Liver (tissue), 9 donors: ENCODE measurements around the gene LCE1F. TPM values are rescaled to one million over a fixed set of nuclear protein-coding genes. Genes with fewer than 3 reads are reported as not detected.

Source experiments
- DNase-seq: peaks from one replicate; pipeline ENCODE4 v3.0.0-alpha.2; 2017; ENCODE audit warnings: low spot score
- H3K27ac ChIP-seq, 2 donors: one replicate each; pipeline ENCODE4 v1.7.0; 2013; ENCODE audit warnings: inconsistent platforms in 2 of 2, low read length in 2 of 2, control low read depth in 1 of 2, low read depth in 1 of 2, mild to moderate bottlenecking in 1 of 2
- H3K27me3 ChIP-seq, 4 donors: one replicate each; pipeline versions ENCODE4 v1.6.1 to v1.7.0; 2013; ENCODE audit warnings: low read length in 3 of 4, inconsistent platforms in 1 of 4, mild to moderate bottlenecking in 1 of 4, moderate library complexity in 1 of 4; ENCODE audit not compliant: control insufficient read depth in 4 of 4, insufficient read depth in 4 of 4
- H3K36me3 ChIP-seq, 4 donors: one replicate each; pipeline versions ENCODE4 v1.6.1 to v1.7.0; 2013; ENCODE audit warnings: low read length in 3 of 4, mild to moderate bottlenecking in 3 of 4, low read depth in 1 of 4, moderate library complexity in 1 of 4; ENCODE audit not compliant: control insufficient read depth in 4 of 4, insufficient read depth in 3 of 4
- H3K4me1 ChIP-seq, 4 donors: one replicate each; pipeline versions ENCODE4 v1.6.1 to v1.7.0; 2013; ENCODE audit warnings: low read length in 3 of 4, mild to moderate bottlenecking in 3 of 4, moderate library complexity in 1 of 4; ENCODE audit not compliant: control insufficient read depth in 4 of 4, insufficient read depth in 4 of 4
- H3K4me3 ChIP-seq, 3 donors: one replicate each; pipeline versions ENCODE4 v1.6.1 to v1.7.0; 2013; ENCODE audit warnings: low read length in 3 of 3, control low read depth in 1 of 3, low read depth in 1 of 3, mild to moderate bottlenecking in 1 of 3
- H3K9ac ChIP-seq, 2 donors: one replicate each; pipeline ENCODE4 v1.7.0; 2013; ENCODE audit warnings: low read length in 2 of 2, mild to moderate bottlenecking in 2 of 2, moderate library complexity in 2 of 2, control low read depth in 1 of 2, low read depth in 1 of 2
- H3K9me3 ChIP-seq, 4 donors: one replicate each; pipeline versions ENCODE4 v1.6.1 to v1.7.0; 2013; ENCODE audit warnings: low read length in 3 of 4; ENCODE audit not compliant: control insufficient read depth in 4 of 4
- ATF3 ChIP-seq: IDR thresholded peaks from 2 replicates; pipeline ENCODE4 v1.6.1; 2016; ENCODE audit warnings: antibody characterized with exemption
- EGR1 ChIP-seq, 2 donors: IDR thresholded peaks; 2 replicates each; pipeline ENCODE4 v1.6.1; 2016 to 2018; ENCODE audit warnings: antibody characterized with exemption in 2 of 2, low read depth in 2 of 2
- FOXA2 ChIP-seq: IDR thresholded peaks from 2 replicates; pipeline ENCODE4 v1.6.1; 2016; ENCODE audit warnings: antibody characterized with exemption
- GABPA ChIP-seq, 2 donors: IDR thresholded peaks in 1 of 2; conservative IDR thresholded peaks in 1 of 2; 2 replicates each; pipeline ENCODE4 v1.6.1; 2016; ENCODE audit warnings: antibody characterized with exemption in 2 of 2, mild to moderate bottlenecking in 1 of 2, moderate library complexity in 1 of 2
- HNF4A ChIP-seq, 2 donors: conservative IDR thresholded peaks; 2 replicates each; pipeline ENCODE4 v1.6.1; 2016; ENCODE audit warnings: antibody characterized with exemption in 2 of 2, mild to moderate bottlenecking in 2 of 2
- RXRA ChIP-seq, 2 donors: IDR thresholded peaks; 2 replicates each; pipeline ENCODE4 v1.6.1; 2017 to 2018; ENCODE audit warnings: antibody characterized with exemption in 2 of 2, mild to moderate bottlenecking in 1 of 2
- SP1 ChIP-seq: IDR thresholded peaks from 2 replicates; pipeline ENCODE4 v1.6.1; 2018; ENCODE audit warnings: antibody characterized with exemption, mild to moderate bottlenecking
- TAF1 ChIP-seq: conservative IDR thresholded peaks from 2 replicates; pipeline ENCODE4 v1.6.1; 2016; ENCODE audit warnings: antibody characterized with exemption, mild to moderate bottlenecking
- YY1 ChIP-seq: IDR thresholded peaks from 2 replicates; pipeline ENCODE4 v1.6.1; 2016; ENCODE audit warnings: antibody characterized with exemption, mild to moderate bottlenecking
- WGBS: extraction: QIAGEN DNeasy Blood & Tissue Kit; methylation state at CpG from one replicate; pipeline ENCODE4 v1.1.7; 2013; 5-methylcytosine and 5-hydroxymethylcytosine counted together
- polyA plus RNA-seq, 2 donors: library from polyadenylated mRNA; stranded (reverse) in 1 of 2; unstranded in 1 of 2; fragments of 200-250 nt in 1 of 2; fragments of >200 nt in 1 of 2; fragmentation: Nextera tagmentation in 1 of 2; extraction: Ambion mirVana in 1 of 2; gene quantifications; one replicate each; pipeline versions ENCODE4 v1.2.1 to v1.2.3, GENCODE V29; 2013 to 2015
- total RNA-seq, 2 donors: library from RNA; depleted of rRNA; stranded (reverse); fragments of >200 nt; gene quantifications; one replicate each; pipeline ENCODE4 v1.2.3, GENCODE V29; 2014
- TF ChIP-seq, protein P1 (sequence below): fragments of 150-350 bp; IDR thresholded peaks from 2 replicates; pipeline ENCODE4 v1.5.1; 2017; ENCODE audit warnings: improper control_type of control experiment, low read depth, low read length; ENCODE audit not compliant: missing input control
- TF ChIP-seq, protein P2 (sequence below): IDR thresholded peaks from 2 replicates; pipeline ENCODE4 v1.6.1; 2016; ENCODE audit warnings: antibody characterized with exemption
- TF ChIP-seq, protein P3 (sequence below): IDR thresholded peaks from 2 replicates; pipeline ENCODE4 v1.6.1; 2016; ENCODE audit warnings: antibody characterized with exemption, mild to moderate bottlenecking
- TF ChIP-seq, protein P4 (sequence below): IDR thresholded peaks from 2 replicates; pipeline ENCODE4 v1.6.1; 2016; ENCODE audit warnings: antibody characterized with exemption
- donor health status: healthy.
- donor health status: healthy.
- donor health status: healthy.
- donor health status: healthy.
- donor health status: healthy.

LCE1F gene
- total and polyA plus RNA-seq, 4 donors, result not detected

DNA sequence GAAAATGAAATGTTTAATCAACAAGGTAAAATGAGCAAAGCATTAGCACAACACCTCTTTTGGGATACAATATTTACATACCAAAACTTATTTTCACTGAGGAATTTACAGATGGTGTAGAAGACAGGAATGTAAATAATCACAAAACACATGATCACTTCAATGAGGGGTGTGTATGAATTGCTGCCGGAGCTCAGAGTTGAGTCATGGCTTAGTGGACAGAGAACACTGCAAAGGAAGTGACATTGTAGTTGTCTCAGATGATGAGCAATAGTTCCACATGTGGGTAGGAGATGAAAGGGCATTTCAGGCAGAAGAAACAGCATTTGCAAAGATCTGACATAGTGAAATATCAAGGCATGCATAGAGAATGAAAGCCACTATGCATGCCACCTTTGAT lies 22.7 kb upstream of the LCE1F start:
- TF ChIP-seq EGR1 (IDR thresholded peaks at IDR 0.05; ENCODE audit: low read depth in 2 of 2) (no peak), ATF3 (no peak), RXRA (IDR thresholded peaks at IDR 0.05) (no peak), HNF4A (conservative IDR thresholded peaks at IDR 0.05) (no peak)
- no peak for DNase-seq
- Histone ChIP-seq H3K4me1 (no peaks in the 10 kb centered on the region), H3K9me3 (no peaks in the 10 kb centered on the region), H3K27ac (no peak overlapping the region), H3K36me3 (no peaks in the 10 kb centered on the region), H3K4me3 (no peak overlapping the region), H3K9ac (no peak overlapping the region), H3K27me3 (peaks cover 0 to 4% (median under 1%) of the 10 kb centered on the region in 4 donors)
- 52% methylated on average over 1 of the region's 1 CpG for WGBS

DNA sequence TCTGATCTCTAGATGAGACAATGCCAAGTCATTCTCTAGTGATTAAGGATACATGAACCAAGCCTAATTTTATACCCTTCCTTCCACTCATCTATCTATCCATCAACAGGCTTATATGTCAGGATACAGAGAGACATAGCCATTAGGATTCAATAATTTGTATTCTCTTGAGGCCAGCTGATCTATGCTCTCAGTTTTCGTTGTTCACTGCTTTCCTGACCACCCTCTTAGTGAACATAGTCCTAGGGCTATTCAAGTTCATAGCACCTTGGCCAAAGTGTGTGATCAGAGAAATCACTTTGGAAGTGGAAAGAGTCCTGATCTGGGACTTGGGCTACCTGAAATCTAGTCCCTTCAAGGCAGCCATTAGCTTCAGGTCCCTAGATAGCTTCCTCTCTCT lies 21.4 kb upstream of the LCE1F start:
- Histone ChIP-seq H3K9ac (no peak overlapping the region), H3K27me3 (peaks cover 0 to 4% (median under 1%) of the 10 kb centered on the region in 4 donors), H3K36me3 (no peaks in the 10 kb centered on the region), H3K9me3 (no peaks in the 10 kb centered on the region), H3K4me3 (no peak overlapping the region), H3K27ac (no peak overlapping the region), H3K4me1 (no peaks in the 10 kb centered on the region)
- no peak for DNase-seq
- 33% methylated on average over 1 of the region's 1 CpG for WGBS
- TF ChIP-seq TAF1, result no peak
- TF ChIP-seq, protein P1, sequence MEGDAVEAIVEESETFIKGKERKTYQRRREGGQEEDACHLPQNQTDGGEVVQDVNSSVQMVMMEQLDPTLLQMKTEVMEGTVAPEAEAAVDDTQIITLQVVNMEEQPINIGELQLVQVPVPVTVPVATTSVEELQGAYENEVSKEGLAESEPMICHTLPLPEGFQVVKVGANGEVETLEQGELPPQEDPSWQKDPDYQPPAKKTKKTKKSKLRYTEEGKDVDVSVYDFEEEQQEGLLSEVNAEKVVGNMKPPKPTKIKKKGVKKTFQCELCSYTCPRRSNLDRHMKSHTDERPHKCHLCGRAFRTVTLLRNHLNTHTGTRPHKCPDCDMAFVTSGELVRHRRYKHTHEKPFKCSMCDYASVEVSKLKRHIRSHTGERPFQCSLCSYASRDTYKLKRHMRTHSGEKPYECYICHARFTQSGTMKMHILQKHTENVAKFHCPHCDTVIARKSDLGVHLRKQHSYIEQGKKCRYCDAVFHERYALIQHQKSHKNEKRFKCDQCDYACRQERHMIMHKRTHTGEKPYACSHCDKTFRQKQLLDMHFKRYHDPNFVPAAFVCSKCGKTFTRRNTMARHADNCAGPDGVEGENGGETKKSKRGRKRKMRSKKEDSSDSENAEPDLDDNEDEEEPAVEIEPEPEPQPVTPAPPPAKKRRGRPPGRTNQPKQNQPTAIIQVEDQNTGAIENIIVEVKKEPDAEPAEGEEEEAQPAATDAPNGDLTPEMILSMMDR, result no peak
- no peak for TF ChIP-seq RXRA (IDR thresholded peaks at IDR 0.05)
- no peak for TF ChIP-seq ATF3
- no peak for TF ChIP-seq YY1
- TF ChIP-seq HNF4A (conservative IDR thresholded peaks at IDR 0.05), result no peak
- TF ChIP-seq, protein P2, sequence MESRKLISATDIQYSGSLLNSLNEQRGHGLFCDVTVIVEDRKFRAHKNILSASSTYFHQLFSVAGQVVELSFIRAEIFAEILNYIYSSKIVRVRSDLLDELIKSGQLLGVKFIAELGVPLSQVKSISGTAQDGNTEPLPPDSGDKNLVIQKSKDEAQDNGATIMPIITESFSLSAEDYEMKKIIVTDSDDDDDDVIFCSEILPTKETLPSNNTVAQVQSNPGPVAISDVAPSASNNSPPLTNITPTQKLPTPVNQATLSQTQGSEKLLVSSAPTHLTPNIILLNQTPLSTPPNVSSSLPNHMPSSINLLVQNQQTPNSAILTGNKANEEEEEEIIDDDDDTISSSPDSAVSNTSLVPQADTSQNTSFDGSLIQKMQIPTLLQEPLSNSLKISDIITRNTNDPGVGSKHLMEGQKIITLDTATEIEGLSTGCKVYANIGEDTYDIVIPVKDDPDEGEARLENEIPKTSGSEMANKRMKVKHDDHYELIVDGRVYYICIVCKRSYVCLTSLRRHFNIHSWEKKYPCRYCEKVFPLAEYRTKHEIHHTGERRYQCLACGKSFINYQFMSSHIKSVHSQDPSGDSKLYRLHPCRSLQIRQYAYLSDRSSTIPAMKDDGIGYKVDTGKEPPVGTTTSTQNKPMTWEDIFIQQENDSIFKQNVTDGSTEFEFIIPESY, result no peak
- TF ChIP-seq SP1, result no peak
- TF ChIP-seq, protein P3, sequence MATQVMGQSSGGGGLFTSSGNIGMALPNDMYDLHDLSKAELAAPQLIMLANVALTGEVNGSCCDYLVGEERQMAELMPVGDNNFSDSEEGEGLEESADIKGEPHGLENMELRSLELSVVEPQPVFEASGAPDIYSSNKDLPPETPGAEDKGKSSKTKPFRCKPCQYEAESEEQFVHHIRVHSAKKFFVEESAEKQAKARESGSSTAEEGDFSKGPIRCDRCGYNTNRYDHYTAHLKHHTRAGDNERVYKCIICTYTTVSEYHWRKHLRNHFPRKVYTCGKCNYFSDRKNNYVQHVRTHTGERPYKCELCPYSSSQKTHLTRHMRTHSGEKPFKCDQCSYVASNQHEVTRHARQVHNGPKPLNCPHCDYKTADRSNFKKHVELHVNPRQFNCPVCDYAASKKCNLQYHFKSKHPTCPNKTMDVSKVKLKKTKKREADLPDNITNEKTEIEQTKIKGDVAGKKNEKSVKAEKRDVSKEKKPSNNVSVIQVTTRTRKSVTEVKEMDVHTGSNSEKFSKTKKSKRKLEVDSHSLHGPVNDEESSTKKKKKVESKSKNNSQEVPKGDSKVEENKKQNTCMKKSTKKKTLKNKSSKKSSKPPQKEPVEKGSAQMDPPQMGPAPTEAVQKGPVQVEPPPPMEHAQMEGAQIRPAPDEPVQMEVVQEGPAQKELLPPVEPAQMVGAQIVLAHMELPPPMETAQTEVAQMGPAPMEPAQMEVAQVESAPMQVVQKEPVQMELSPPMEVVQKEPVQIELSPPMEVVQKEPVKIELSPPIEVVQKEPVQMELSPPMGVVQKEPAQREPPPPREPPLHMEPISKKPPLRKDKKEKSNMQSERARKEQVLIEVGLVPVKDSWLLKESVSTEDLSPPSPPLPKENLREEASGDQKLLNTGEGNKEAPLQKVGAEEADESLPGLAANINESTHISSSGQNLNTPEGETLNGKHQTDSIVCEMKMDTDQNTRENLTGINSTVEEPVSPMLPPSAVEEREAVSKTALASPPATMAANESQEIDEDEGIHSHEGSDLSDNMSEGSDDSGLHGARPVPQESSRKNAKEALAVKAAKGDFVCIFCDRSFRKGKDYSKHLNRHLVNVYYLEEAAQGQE, result no peak
- TF ChIP-seq GABPA (IDR thresholded peaks at IDR 0.05 in 1 of 2, conservative IDR thresholded peaks at IDR 0.05 in 1 of 2), result no peak
- TF ChIP-seq, protein P4, sequence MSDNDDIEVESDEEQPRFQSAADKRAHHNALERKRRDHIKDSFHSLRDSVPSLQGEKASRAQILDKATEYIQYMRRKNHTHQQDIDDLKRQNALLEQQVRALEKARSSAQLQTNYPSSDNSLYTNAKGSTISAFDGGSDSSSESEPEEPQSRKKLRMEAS, result no peak
- TF ChIP-seq FOXA2, result no peak
- TF ChIP-seq EGR1 (IDR thresholded peaks at IDR 0.05; ENCODE audit: low read depth in 2 of 2), result no peak
